Measurements from ENCODE around the gene NT5DC2.

Gene NT5DC2

GRCh38 chr3:52506266-52506966 is 27.2 kb downstream of the NT5DC2 start:
- no peak for DNase-seq

- no peak for DNase-seq
Observed at GRCh38 chr3:52504977-52505376, 28.7 kb downstream of the NT5DC2 start.

GRCh38 chr3:52503788-52504424 is 29.8 kb downstream of the NT5DC2 start:
- no peak for DNase-seq

- no peak for DNase-seq
Observed at GRCh38 chr3:52502808-52503350, 30.8 kb downstream of the NT5DC2 start.

GRCh38 chr3:52502001-52502400 is 31.7 kb downstream of the NT5DC2 start:
- DNase-seq: no peak

GRCh38 chr3:52501046-52501445 is 32.6 kb downstream of the NT5DC2 start:
- DNase-seq: no peak

GRCh38 chr3:52498137-52499054 is 35.3 kb downstream of the NT5DC2 start:
- DNase-seq: no peak

GRCh38 chr3:52495777-52496602 is 37.7 kb downstream of the NT5DC2 start:
- no peak for DNase-seq

- DNase-seq: no peak
Observed at GRCh38 chr3:52494886-52495495, 38.7 kb downstream of the NT5DC2 start, which contains the start of gene STAB1. Gene STAB1 (plus strand): TSS chr3:52495338. CDS start chr3:52495414, 76 bp downstream.

GRCh38 chr3:52494445-52494844 is 39.2 kb downstream of the NT5DC2 start:
- DNase-seq: no peak

- DNase-seq: no peak
Observed at GRCh38 chr3:52493232-52494017, 40.2 kb downstream of the NT5DC2 start.

GRCh38 chr3:52492059-52492458 is 41.6 kb downstream of the NT5DC2 start:
- no peak for DNase-seq

GRCh38 chr3:52490939-52491526 is 42.6 kb downstream of the NT5DC2 start:
- DNase-seq: no peak

- no peak for DNase-seq
Observed at GRCh38 chr3:52490035-52490938, 43.4 kb downstream of the NT5DC2 start.

GRCh38 chr3:52489453-52489852 is 44.2 kb downstream of the NT5DC2 start:
- DNase-seq: no peak

GRCh38 chr3:52488746-52489145 is 44.9 kb downstream of the NT5DC2 start:
- no peak for DNase-seq

- DNase-seq: no peak
Observed at GRCh38 chr3:52487788-52488691, 45.6 kb downstream of the NT5DC2 start.

GRCh38 chr3:52487050-52487787 is 46.4 kb downstream of the NT5DC2 start:
- no peak for DNase-seq

Measured in SHP77 treated with DMSO at 0.1 percent for 48 hours (cell line).